Testis (tissue), 2 donors: ENCODE data around the gene NR5A1.

ENCODE experiments used
- CTCF ChIP-seq, 3 experiments: fragments of 450-650 bp in 2 of 3; fragments of 200-600 bp in 1 of 3; sonication (generic) in 1 of 3; IDR thresholded peaks; one replicate each; pipeline ENCODE4 v1.5.1; 2016 to 2019; ENCODE audit warnings: antibody characterized with exemption in 3 of 3, mild to moderate bottlenecking in 2 of 3, moderate library complexity in 1 of 3
- POLR2A ChIP-seq: fragments of 450-650 bp; IDR thresholded peaks from one replicate; pipeline ENCODE4 v1.6.1; 2017; ENCODE audit warnings: antibody characterized with exemption, mild to moderate bottlenecking, moderate library complexity

DNA sequence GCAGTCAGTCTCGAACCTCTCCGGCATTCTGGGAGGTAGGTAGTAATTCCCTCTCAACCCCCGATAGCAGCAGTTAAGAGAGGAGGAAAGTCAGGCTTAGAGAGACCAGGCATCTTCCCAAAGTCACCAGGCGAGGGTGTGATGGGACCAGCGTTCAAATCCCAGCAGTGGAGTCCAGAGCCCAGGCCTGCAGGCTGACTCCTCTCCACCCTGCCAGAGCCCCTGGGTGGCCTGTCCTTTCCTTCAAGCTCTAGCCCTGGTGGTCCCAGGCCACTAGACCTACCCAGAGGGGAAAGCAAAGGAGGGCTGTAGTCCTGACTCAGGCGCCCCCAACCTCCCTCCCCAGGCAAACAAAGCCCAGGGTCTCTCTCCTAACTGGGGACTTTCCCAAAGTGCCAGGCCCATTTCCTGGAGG, 4.2 kb upstream of the NR5A1 start:
- TF ChIP-seq POLR2A (no peak), CTCF (IDR thresholded peaks at IDR 0.05) (no peak)
